Common myeloid progenitor, CD34-positive (primary cell): ENCODE measurements around the gene LCE6A.

Experiments used
- CTCF ChIA-PET: fragments of 350-600 bp; sonication (Branson Sonifier 250); formaldehyde crosslinking; loops from one replicate; lab custom pipeline; 2021; ENCODE audit warnings: antibody characterized with exemption; lab: Charles Lee
- POLR2A ChIA-PET: fragments of 350-600 bp; sonication (Branson Sonifier 250); formaldehyde crosslinking; loops from one replicate; lab custom pipeline; 2021; ENCODE audit warnings: antibody characterized with exemption; lab: Charles Lee
- DNase-seq, 3 donors: peaks; one replicate each; pipeline versions ENCODE4 v3.0.0 to v3.0.0-alpha.2; 2013
- H3K27ac ChIP-seq, 2 experiments: 1 replicate in 1 of 2; 2 replicates in 1 of 2; pipeline ENCODE4 v1.7.0; 2013; ENCODE audit warnings: inconsistent platforms in 2 of 2, low read length in 2 of 2, mild to moderate bottlenecking in 2 of 2, low read depth in 1 of 2, moderate library complexity in 1 of 2; ENCODE audit not compliant: severe bottlenecking in 2 of 2, insufficient read depth in 1 of 2, poor library complexity in 1 of 2
- H3K27me3 ChIP-seq, 5 experiments: replicated peaks in 2 of 5; 1 replicate in 3 of 5; 2 replicates in 2 of 5; pipeline versions ENCODE4 v1.6.1 to v1.7.0; 2013; ENCODE audit warnings: low read length in 4 of 5, mild to moderate bottlenecking in 2 of 5, moderate library complexity in 2 of 5, inconsistent platforms in 1 of 5; ENCODE audit not compliant: insufficient read depth in 5 of 5, control insufficient read depth in 4 of 5
- H3K36me3 ChIP-seq, 4 experiments: 1 replicate in 2 of 4; 2 replicates in 2 of 4; pipeline versions ENCODE4 v1.6.1 to v1.7.0; 2013; ENCODE audit warnings: low read length in 3 of 4, control low read depth in 1 of 4, mild to moderate bottlenecking in 1 of 4; ENCODE audit not compliant: control insufficient read depth in 4 of 4, insufficient read depth in 4 of 4
- H3K4me1 ChIP-seq, 4 experiments: 1 replicate in 3 of 4; 2 replicates in 1 of 4; pipeline versions ENCODE4 v1.6.1 to v1.7.1; 2013; ENCODE audit warnings: low read length in 3 of 4, mild to moderate bottlenecking in 3 of 4, control low read depth in 1 of 4, inconsistent platforms in 1 of 4, moderate library complexity in 1 of 4; ENCODE audit not compliant: control insufficient read depth in 4 of 4, insufficient read depth in 4 of 4; ENCODE audit errors: control extremely low read depth in 1 of 4
- H3K4me3 ChIP-seq, 7 experiments: 1 replicate in 4 of 7; 2 replicates in 3 of 7; pipeline versions ENCODE4 v1.5.1 to v1.7.0; 2013; ENCODE audit warnings: mild to moderate bottlenecking in 7 of 7, low read length in 6 of 7, moderate library complexity in 6 of 7, inconsistent platforms in 2 of 7, low read depth in 2 of 7, control low read depth in 1 of 7; ENCODE audit not compliant: insufficient read depth in 4 of 7, control insufficient read depth in 1 of 7; ENCODE audit errors: extremely low read depth in 1 of 7
- H3K9me3 ChIP-seq, 5 experiments: 1 replicate in 4 of 5; 2 replicates in 1 of 5; pipeline versions ENCODE4 v1.6.1 to v1.7.1; 2013; ENCODE audit warnings: low read length in 4 of 5, mild to moderate bottlenecking in 2 of 5, inconsistent platforms in 1 of 5, low read depth in 1 of 5, moderate library complexity in 1 of 5; ENCODE audit not compliant: control insufficient read depth in 4 of 5, insufficient read depth in 2 of 5; ENCODE audit errors: control extremely low read depth in 1 of 5
- WGBS: methylation state at CpG from one replicate; pipeline ENCODE4 v1.1.5; 2013; ENCODE audit not compliant: insufficient coverage; 5-methylcytosine and 5-hydroxymethylcytosine counted together

Gene LCE6A

GRCh38 chr1:152859696-152860095, 17.0 kb downstream of the LCE6A start, which contains the start of gene LCE7A:
LCE7A (plus strand) TSS chr1:152859996; CDS start chr1:152860698, 702 bp downstream.
- H3K27me3 ChIP-seq = peaks cover 0 to 10% (median 4%) of the 10 kb centered on the region in 5 experiments
- no peak within 1 kb of the TSS for H3K4me3 ChIP-seq
- DNase-seq = no peak
- WGBS = 94% methylated on average over 3 of the region's 3 CpGs
- H3K4me1 ChIP-seq = no peaks in the 10 kb centered on the region
- H3K36me3 ChIP-seq = no peaks in the 10 kb centered on the region
- CTCF ChIA-PET = no interaction called here
- H3K27ac ChIP-seq = no peak within 1 kb of the TSS
- POLR2A ChIA-PET = no interaction called here
- no peaks in the 10 kb centered on the region for H3K9me3 ChIP-seq

- DNase-seq = no peak
- Histone ChIP-seq H3K4me1 (no peaks in the 10 kb centered on the region), H3K27me3 (peaks cover 0 to 12% (median 4%) of the 10 kb centered on the region in 5 experiments), H3K36me3 (no peaks in the 10 kb centered on the region), H3K9me3 (no peaks in the 10 kb centered on the region), H3K27ac (no peak overlapping the region), H3K4me3 (no peak overlapping the region)
- ChIA-PET POLR2A (no interaction called here), CTCF (no interaction called here)
- WGBS = 92% methylated on average over 3 of the region's 3 CpGs
Observed at GRCh38 chr1:152860129-152860528, 17.5 kb downstream of the LCE6A start.

- Histone ChIP-seq H3K4me1 (no peaks in the 10 kb centered on the region), H3K27me3 (peaks cover 0 to 12% (median 4%) of the 10 kb centered on the region in 5 experiments), H3K36me3 (no peaks in the 10 kb centered on the region), H3K9me3 (no peaks in the 10 kb centered on the region), H3K4me3 (no peak overlapping the region), H3K27ac (no peak overlapping the region)
- WGBS = 97% methylated on average over 4 of the region's 4 CpGs
- DNase-seq = no peak
- ChIA-PET POLR2A (no interaction called here), CTCF (no interaction called here)
Observed at GRCh38 chr1:152861374-152861773, 18.7 kb downstream of the LCE6A start.

GRCh38 chr1:152864443-152864842, 21.8 kb downstream of the LCE6A start:
- H3K27ac ChIP-seq = no peak overlapping the region
- H3K4me1 ChIP-seq = no peaks in the 10 kb centered on the region
- no peaks in the 10 kb centered on the region for H3K9me3 ChIP-seq
- no peaks in the 10 kb centered on the region for H3K36me3 ChIP-seq
- peaks cover 0 to 12% (median 4%) of the 10 kb centered on the region in 5 experiments for H3K27me3 ChIP-seq
- ChIA-PET POLR2A (no interaction called here), CTCF (no interaction called here)
- no peak for DNase-seq
- no peak overlapping the region for H3K4me3 ChIP-seq

GRCh38 chr1:152866321-152866720, 23.7 kb downstream of the LCE6A start:
- Histone ChIP-seq H3K4me1 (no peaks in the 10 kb centered on the region), H3K9me3 (no peaks in the 10 kb centered on the region), H3K4me3 (no peak overlapping the region), H3K27me3 (peaks cover 0 to 12% (median 3%) of the 10 kb centered on the region in 5 experiments), H3K36me3 (no peaks in the 10 kb centered on the region), H3K27ac (no peak overlapping the region)
- no peak for DNase-seq
- CTCF ChIA-PET = no interaction called here
- POLR2A ChIA-PET = no interaction called here
- 100% methylated on average over 2 of the region's 2 CpGs for WGBS

GRCh38 chr1:152869808-152870419, 27.3 kb downstream of the LCE6A start:
- no peaks in the 10 kb centered on the region for H3K4me1 ChIP-seq
- DNase-seq = peak; percentile 52 to 79 (median 69)
- 50% methylated on average over 2 of the region's 9 CpGs for WGBS
- no peaks in the 10 kb centered on the region for H3K9me3 ChIP-seq
- H3K27ac ChIP-seq = no peak overlapping the region
- H3K4me3 ChIP-seq = no peak overlapping the region
- ChIA-PET POLR2A (no interaction called here), CTCF (interaction anchor here (0.9 to 5.4 kb wide), 11 partner anchors 12 to 359 kb away, joined by 3 to 21 read pairs (median 4); no protein-coding TSS in a partner anchor)
- H3K27me3 ChIP-seq = peaks cover 0 to 3% (median 0%) of the 10 kb centered on the region in 5 experiments
- H3K36me3 ChIP-seq = no peaks in the 10 kb centered on the region

- POLR2A ChIA-PET = no interaction called here
- CTCF ChIA-PET = interaction anchor here (0.9 to 5.4 kb wide), 9 partner anchors 18 to 358 kb away, joined by 3 to 21 read pairs (median 4); no protein-coding TSS in a partner anchor
- no peaks in the 10 kb centered on the region for H3K9me3 ChIP-seq
- H3K27me3 ChIP-seq = peaks cover 0 to 3% (median 0%) of the 10 kb centered on the region in 5 experiments
- H3K36me3 ChIP-seq = no peaks in the 10 kb centered on the region
- H3K27ac ChIP-seq = no peak overlapping the region
- DNase-seq = peak; percentile 23 to 50 (median 44)
- H3K4me1 ChIP-seq = no peaks in the 10 kb centered on the region
- 72% methylated on average over 8 of the region's 17 CpGs for WGBS
- H3K4me3 ChIP-seq = no peak overlapping the region
Observed at GRCh38 chr1:152870831-152871730, 28.4 kb downstream of the LCE6A start.
